OCI-M2 (cell line): ENCODE results near the gene BABAM2.

Experiments used
- DNase-seq: peaks from one replicate; lab custom pipeline; 2025; ENCODE audit not compliant: unreplicated experiment; lab: John Stamatoyannopoulos, UW

Gene BABAM2

GRCh38 chr2:28271231-28271918 is 380.8 kb downstream of the BABAM2 start:
- DNase-seq, result no peak

GRCh38 chr2:28271919-28272250 is 381.4 kb downstream of the BABAM2 start:
- no peak for DNase-seq

GRCh38 chr2:28273751-28274150 is 383.2 kb downstream of the BABAM2 start:
- no peak for DNase-seq

GRCh38 chr2:28274911-28275685 is 384.6 kb downstream of the BABAM2 start:
- DNase-seq, result no peak

GRCh38 chr2:28276076-28276618 is 385.6 kb downstream of the BABAM2 start:
- no peak for DNase-seq

GRCh38 chr2:28276807-28277206 is 386.3 kb downstream of the BABAM2 start:
- DNase-seq, result no peak

- no peak for DNase-seq
Measured at GRCh38 chr2:28277466-28277865, 386.9 kb downstream of the BABAM2 start.

- DNase-seq, result no peak
Measured at GRCh38 chr2:28279371-28279770, 388.8 kb downstream of the BABAM2 start.

- DNase-seq, result no peak
Measured at GRCh38 chr2:28280619-28281018, 390.1 kb downstream of the BABAM2 start.

GRCh38 chr2:28281739-28282138 is 391.2 kb downstream of the BABAM2 start:
- no peak for DNase-seq

- DNase-seq, result no peak
Measured at GRCh38 chr2:28282248-28282647, 391.7 kb downstream of the BABAM2 start.

GRCh38 chr2:28282861-28283646 is 392.5 kb downstream of the BABAM2 start:
- no peak for DNase-seq

- no peak for DNase-seq
Measured at GRCh38 chr2:28283861-28284260, 393.3 kb downstream of the BABAM2 start.

GRCh38 chr2:28286678-28287077 is 396.1 kb downstream of the BABAM2 start:
- DNase-seq, result no peak

- no peak for DNase-seq
Measured at GRCh38 chr2:28287256-28287915, 396.9 kb downstream of the BABAM2 start.

GRCh38 chr2:28288620-28289019 is 398.1 kb downstream of the BABAM2 start:
- DNase-seq, result no peak

GRCh38 chr2:28291811-28292440 is 401.4 kb downstream of the BABAM2 start:
- no peak for DNase-seq

GRCh38 chr2:28292491-28292890 is 402.0 kb downstream of the BABAM2 start:
- no peak for DNase-seq

- no peak for DNase-seq
Measured at GRCh38 chr2:28293416-28293815, 402.9 kb downstream of the BABAM2 start.

- no peak for DNase-seq
Measured at GRCh38 chr2:28294451-28294850, 403.9 kb downstream of the BABAM2 start.

GRCh38 chr2:28296243-28296642 is 405.7 kb downstream of the BABAM2 start:
- no peak for DNase-seq
